Colon (tissue), 2 donors: ENCODE results near the gene PKDCC.

ENCODE experiments used
- FAIRE-seq: peaks from 2 replicates; lab custom pipeline; 2012; peaks lifted over from hg19 to GRCh38; lab: Jason Lieb, UNC
- donor health status: control.
- donor health status: control.

PKDCC gene

GRCh38 chr2:42050010-42050702, 2.3 kb downstream of the PKDCC start:
- no peak for FAIRE-seq

DNA sequence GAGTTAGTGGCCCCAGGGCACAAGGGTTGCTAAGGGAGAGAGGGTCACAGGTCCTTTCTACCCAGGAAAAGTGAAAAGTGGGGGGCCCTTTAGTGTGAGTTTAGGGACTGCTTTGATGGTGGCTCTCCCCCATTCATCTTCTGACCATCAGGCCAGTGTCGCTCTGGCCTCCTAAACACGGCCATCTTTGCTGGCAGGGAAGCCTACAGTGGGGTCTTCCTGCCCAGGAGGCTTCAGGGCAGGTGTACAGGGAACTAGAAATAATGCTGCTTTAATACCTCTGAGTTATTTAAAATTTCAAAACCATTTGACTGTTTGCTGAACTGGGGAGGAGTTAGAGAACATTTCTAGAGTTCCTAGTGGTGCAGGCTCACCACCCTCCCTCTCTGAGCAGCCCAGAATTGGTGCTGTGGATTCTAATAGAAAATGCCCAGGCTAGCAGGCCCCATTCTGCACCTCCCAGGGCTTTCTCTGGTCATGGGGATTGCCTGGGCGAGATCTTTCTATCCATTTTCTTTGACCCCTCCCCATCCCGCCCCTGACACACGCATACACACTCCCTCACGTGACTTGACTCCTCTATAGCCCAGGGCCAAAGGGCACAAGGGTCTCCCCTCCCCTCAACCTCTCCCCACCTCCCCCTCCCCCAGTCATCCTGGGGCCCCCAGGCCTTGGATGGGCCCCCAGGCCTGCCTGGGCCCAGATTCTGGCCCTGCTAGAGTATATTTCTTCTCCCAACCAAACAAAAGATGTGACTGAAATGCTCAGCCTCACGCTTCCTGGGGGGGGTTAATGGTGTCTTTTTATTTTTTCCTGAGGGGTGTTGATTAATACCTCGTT, 3.1 kb downstream of the PKDCC start:
- no peak for FAIRE-seq

GRCh38 chr2:42051543-42052235, 3.9 kb downstream of the PKDCC start:
- FAIRE-seq = no peak

DNA sequence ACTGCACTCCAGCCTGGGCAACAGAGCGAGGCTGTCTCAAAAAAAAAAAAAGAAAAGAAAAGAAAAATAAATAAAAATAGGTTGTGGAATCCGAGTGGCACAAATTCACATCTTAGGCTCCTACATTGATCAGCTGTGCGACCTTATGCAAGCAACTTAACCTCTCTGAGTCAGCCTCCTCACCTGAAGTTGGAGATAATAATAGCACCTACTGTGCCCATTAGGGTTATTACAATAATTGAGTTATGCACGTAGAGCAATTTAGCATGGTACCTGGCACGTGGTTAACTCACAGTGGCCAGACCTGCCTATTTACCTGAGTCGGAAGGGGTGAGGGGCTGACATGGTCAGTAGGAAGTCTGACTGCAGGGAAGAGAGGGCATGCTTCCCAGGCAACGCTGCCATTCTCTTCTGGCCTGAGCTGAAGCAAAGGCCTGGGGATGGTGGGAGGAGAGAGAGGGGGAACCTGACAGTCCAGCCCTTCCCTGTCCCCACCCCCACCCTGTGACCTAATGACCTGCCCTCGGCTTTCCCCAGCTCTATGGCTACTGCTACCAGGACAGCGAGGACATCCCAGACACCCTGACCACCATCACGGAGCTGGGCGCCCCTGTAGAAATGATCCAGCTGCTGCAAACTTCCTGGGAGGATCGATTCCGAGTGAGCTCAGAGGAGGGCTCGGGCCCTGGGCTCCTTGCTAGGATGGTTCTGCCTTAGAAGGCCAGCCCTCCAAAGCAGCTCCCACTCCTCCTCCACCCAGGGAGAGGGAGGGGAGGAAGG, 5.1 kb downstream of the PKDCC start:
- no peak for FAIRE-seq

DNA sequence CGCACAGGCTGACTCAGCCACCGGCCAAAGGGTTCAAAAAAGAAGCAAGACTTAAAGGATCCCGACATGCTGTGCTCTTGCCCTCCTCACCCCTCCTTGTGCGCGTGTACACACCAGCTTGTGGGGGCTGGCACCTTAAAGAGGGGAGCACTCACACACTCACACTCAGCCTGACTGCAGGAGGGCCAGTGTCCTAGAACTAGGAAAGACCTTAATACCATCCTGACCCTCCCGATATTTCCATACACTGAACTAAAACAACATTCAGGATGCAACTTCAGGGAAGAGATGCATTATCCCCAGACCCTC, 5.6 kb downstream of the PKDCC start:
- FAIRE-seq = no peak

GRCh38 chr2:42053791-42054701, 6.2 kb downstream of the PKDCC start:
- no peak for FAIRE-seq

DNA sequence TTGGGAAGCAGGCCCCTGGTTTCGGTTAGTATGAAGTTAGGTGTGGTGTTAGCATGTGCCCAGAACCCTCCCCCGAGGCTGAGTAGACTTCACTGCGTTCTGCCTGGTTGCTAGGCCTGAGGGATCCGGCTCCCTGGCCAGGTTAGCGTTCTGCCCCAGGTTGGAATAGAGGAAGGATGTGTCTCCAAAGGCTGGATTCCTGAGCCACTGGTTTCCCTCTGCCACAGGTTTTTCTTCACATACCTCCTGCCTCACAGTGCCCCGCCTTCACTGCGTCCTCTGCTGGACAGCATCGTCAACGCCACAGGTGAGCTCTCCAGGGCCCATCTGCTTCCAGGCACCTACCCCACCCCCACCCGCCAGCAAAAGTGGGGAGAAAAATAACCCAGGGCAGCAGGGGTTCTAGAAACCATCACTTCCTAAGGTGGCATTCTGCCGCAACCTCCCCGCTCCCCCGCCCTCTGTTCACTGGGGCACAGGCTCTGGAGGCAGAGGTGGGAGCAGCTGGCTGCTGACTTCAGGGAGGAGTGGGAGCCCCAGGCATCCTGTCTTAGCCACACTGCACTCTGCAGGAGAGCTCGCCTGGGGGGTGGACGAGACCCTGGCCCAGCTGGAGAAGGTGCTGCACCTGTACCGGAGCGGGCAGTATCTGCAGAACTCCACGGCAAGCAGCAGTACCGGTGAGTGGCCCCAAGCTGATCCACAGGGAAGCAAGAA, 7.1 kb downstream of the PKDCC start:
- no peak for FAIRE-seq

- no peak for FAIRE-seq
Observed at GRCh38 chr2:42055573-42056514, 8.0 kb downstream of the PKDCC start.

DNA sequence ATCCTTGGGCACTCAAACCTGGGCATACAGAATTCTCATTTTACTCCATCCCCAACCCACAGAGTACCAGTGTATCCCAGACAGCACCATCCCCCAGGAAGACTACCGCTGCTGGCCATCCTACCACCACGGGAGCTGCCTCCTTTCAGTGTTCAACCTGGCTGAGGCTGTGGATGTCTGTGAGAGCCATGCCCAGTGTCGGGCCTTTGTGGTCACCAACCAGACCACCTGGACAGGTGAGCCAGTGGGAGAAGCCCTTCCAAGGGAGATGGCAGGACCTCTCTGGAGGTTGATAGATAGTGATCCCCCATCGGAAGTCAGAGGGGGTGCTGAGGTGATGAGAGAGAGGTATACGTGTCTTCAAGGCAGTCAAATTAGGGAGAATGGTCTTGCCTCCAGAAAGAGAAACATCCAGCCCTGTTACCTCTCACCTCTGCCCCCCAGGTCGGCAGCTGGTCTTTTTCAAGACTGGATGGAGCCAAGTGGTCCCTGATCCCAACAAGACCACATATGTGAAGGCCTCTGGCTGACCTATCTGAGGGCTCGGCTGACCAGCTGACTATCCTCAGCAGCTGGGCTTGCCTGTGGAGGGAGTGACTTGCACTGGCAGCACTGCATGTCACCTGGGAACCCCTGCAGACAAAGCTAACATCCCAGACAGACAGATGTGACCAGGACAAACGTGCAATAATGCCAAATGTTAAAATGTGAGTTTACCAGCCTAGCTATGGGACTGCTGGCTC, 9.5 kb downstream of the PKDCC start:
- no peak for FAIRE-seq

DNA sequence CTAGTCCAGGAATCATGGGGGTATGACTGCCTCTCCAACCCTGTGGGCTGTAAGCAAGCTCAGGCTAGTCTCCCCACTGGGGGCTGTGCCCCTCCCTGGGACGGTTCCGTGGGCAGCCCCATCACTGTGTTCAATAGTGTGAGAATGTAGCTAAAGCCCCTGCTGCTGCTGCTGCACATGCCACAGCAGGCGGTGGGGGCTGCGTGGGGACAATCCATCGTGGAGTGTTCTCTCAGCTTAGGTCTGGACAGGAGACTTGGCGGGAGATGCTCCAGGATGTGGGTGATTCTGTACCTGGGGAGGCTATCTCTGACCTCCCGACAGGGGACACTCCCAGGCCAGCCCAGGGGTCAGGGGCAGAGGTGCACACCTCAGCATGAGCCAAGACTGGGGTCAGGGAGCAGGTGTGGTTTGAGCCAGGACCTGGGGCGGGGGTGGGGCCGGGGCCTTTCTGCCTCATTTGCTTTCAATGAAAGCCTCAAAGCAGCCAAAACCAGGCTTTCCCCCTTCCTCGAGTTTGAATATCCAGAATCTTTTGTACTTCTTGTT, 10.2 kb downstream of the PKDCC start:
- FAIRE-seq = no peak

DNA sequence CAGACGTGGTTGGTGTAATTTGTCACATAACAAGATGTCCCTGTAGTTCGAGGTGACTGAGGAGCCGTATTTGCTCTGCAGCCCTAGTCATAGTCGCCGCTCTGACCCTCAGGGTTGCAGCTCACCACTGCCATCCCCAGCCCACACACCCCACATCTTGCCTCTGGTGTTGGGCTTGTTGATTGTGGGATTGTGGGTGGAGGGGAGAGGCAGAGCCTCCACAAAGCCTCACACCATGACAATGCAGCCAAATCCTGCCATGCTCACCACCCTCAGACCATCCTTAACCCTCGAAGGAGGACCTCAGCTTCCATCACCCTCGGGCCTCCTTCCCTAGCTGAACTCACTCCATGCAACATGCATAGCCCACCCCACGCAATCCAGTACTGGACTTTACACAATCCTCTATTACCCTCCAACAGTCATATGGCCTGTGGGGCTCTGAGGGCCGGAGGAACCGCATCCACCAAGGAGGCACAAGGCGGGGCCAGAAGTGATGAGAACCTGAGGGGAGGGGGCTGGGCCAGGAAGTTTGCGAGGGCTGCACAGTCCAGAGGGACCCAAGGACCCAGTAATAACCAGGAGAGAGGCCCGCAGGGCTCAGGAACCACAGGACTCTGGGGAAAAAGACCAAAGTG, 11.6 kb downstream of the PKDCC start:
- FAIRE-seq = no peak

DNA sequence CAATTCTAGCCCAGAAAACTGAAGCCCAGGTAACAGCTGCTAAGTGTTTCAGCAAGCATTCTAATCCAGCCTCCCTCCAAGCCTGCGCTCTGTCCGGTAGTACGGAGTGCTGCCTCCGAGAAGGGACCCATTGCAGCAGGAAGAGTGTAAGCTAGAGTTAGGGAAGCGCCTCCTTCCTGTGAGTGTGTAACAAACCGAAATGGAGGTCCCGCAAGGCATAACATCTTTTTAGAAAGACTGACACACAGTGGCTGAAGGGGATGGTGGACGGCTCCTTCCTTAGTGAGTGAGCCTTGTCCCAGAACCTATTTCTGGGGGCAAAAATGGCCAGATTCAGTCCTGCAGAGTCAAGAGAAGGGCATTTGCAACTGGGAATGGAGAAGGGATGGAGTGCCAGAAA, 12.2 kb downstream of the PKDCC start:
- FAIRE-seq = no peak

DNA sequence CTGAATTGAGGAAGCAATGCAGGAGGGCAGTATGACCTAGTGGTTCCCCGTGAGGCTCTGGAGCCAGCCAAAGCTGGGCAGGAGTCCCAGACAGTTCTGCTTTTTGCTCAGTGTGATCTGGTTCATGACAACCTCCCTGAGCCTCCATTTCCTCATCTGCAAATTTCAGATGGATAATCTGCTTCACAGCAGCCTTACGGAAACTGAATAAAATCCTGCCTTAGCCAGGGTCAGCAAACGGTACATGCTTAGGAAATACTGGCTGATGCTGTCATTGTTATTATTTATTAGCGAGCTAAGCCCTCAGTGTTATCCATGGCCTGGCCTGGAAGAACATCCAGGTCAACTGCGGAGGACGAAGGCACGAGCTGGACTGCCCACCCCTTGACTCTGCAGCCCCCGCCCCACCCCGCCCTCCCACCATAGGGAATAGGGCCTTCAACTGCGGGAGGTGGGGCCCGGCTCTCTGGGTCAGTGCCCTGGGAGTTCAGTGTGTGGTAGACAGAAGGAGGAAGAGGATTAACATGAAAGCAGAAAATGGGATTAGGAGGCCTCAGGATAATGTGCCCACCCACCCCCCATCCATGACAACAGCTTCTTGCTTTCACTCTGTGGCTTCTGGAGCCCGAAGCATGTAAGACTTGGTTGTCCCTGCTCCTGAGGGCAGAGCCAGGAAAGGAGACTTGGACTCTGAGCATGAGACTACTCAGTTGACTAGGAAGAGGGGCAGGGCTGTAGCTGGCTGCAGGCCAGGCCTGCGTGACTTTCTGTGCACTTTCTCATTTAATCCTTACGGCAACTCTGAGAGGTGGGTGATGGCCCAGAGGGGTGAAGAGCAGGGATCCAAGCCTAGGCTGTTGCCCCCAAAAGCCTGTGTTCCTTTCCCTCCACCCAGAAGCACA, 13.1 kb downstream of the PKDCC start:
- no peak for FAIRE-seq

- no peak for FAIRE-seq
Observed at GRCh38 chr2:42061839-42062238, 14.0 kb downstream of the PKDCC start.

DNA sequence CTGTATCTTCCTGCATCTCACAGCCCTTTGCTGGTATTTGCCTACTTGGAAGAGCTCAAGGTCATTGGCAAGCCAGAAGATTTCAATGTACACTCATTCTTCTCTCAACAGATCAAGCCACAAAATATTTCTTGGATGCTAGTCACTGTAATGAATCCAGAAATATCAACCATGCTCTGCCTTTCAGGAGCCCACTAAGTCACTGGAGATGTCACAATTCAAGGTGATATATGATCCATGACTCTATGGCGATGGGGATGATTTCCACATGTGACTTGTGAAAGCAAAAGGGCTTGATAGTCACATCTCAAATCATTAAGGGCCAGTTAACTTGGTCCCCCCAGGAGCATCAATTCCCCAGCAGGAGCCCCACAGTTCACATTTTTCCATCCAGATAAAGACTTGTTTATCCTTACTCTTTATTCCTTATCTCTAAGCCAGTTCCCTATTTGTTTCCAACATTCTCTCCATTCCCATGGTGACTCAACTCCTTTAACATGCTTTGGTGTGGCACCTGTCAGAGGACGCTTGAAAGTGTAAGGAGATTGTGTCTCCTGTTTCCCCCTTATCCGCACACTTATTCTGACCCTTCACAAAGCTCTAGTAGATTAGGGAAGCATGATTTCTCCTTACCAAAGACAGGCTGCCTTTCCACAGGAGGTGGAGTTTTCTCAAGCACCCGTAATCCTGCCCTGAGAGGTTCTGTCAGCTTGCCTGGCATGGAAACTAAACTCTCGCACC, 15.8 kb downstream of the PKDCC start:
- FAIRE-seq = no peak

DNA sequence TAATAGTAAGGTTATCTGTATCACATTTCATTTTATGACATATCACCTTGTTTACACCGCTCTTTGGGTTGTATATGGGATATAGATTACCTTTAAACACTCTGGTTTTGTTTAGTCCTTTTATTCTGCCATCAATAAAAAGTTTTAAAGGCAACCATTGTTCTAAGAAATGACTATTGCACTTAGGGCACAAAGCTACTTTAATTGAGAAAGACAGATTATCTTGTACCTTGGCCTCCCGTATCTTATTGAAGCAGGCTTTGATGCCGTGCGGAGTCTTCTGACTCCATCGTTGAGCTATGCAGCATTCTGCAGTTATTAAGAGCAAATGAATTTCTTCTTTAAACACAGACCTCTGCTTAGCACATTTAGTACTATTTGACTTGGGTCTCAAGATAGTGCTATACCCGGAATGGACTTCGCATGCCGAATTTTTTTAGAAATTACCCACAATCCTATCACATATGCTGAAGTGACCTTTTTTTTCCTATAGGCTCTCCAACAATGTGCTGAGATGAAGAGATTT, 16.7 kb downstream of the PKDCC start:
- no peak for FAIRE-seq
